Measurements from ENCODE around the gene ACHE. TPM values are rescaled to one million over a fixed set of nuclear protein-coding genes. Genes with fewer than 3 reads are reported as not detected.

ACHE gene
- total and polyA plus RNA-seq, 3 donors from 2014 or later = 5.1 to 10.5 (median 9.8) TPM

DNA sequence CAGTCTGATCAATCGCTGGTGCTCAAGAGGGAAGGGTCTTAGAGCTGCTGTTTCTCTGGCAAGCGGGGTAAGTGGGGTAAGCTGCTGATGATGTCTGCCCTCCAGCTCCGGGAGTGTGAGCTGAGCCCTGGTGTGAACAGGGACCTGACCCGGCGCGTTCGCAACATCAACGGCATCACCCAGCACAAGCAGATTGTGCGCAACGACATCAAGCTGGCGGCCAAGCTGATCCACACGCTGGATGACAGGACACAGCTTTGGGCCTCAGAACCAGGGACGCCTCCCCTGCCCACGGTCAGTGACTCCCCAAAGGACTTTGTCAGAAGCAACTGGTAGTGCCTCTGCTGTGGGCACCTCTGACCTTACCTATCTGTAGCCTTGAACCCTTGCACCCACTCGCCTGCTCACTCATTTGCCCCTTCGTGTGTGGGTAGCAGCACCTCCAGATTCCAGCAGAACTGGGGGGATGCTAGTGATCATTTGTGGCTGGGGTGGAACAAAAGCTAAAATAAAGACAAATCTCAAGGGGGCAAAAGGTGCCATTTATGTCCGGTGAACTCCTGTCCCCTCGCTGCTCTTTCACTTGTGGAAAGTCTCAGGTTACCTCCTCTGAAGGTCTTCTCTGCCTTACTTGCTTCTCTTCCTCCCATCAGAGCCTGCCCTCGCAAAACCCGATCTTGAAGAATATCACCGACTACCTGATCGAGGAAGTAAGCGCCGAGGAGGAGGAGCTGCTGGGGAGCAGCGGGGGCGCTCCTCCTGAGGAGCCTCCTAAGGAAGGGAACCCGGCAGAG lies 9.3 kb downstream of the ACHE start:
- TF ChIP-seq POLR2A (IDR thresholded peaks at IDR 0.05) (no peak), CTCF (IDR thresholded peaks at IDR 0.05) (no peak)
- no peak overlapping the region for H3K27ac ChIP-seq

DNA sequence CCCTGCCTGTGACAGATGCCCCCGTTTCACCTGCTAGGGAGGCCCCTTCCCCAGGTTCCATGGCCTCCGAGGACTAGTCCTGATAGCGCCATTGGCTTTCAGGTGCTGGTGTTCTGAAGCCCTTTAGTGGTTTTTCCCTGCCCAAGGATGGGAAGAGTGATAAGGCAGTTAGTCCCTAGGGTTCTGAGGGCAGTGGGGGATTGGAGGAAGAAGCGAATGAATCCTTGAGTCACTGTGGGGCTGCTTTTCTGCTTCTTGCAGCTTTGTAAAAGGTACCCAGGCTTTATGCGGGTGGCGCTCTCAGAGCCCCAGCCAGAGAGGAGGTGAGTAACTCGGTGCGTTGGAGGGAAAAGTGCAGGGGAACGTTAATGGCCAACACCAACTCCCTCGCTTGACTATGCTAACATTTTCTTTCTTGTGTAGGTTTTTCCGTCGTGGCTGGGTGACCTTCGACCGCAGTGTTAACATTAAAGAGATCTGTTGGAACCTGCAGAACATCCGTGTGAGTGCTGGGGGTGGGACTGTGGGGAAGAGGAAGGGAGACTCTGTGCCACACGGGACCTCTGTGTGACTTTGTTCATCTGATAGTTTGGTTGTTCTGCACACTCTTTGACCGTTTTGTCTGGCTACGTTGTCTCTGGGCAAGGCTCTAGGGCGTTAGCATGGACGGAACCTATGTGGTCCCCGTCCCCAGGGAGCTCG lies 10.1 kb downstream of the ACHE start:
- no peaks in the 10 kb centered on the region for H3K36me3 ChIP-seq (ENCODE audit: low read depth, missing control alignments)
- H3K4me3 ChIP-seq = no peak overlapping the region
- no peak for DNase-seq
- intact Hi-C loops (cut with DNase I; ENCODE audit: low total_unique reads) = no loop called here
- no peak overlapping the region for H3K27ac ChIP-seq
- peaks cover 13% of the 10 kb centered on the region for H3K4me1 ChIP-seq
- H3K27me3 ChIP-seq = no peaks in the 10 kb centered on the region
- H3K9me3 ChIP-seq = no peaks in the 10 kb centered on the region
- TF ChIP-seq POLR2A (IDR thresholded peaks at IDR 0.05) (no peak), CTCF (IDR thresholded peaks at IDR 0.05) (no peak)
- WGBS, 2 donors = 83 to 86% methylated on average over 20 to 22 of the region's 22 CpGs

More for the DNA sequence above, 9.3 kb downstream of the ACHE start:
- intact Hi-C loops (cut with DNase I; ENCODE audit: low total_unique reads) = no loop called here
- H3K27me3 ChIP-seq = no peaks in the 10 kb centered on the region
- DNase-seq = no peak
- WGBS, 2 donors = 83 to 84% methylated on average over 16 to 27 of the region's 27 CpGs
- H3K4me3 ChIP-seq = no peak overlapping the region
- peaks cover 15% of the 10 kb centered on the region for H3K4me1 ChIP-seq
- no peaks in the 10 kb centered on the region for H3K9me3 ChIP-seq
- H3K36me3 ChIP-seq (ENCODE audit: low read depth, missing control alignments) = no peaks in the 10 kb centered on the region

GRCh38 chr7:100884736-100885439 lies 10.8 kb downstream of the ACHE start:
- no peaks in the 10 kb centered on the region for H3K9me3 ChIP-seq
- H3K27me3 ChIP-seq = no peaks in the 10 kb centered on the region
- 87 to 89% methylated on average over 26 to 29 of the region's 29 CpGs for WGBS, 2 donors
- TF ChIP-seq POLR2A (IDR thresholded peaks at IDR 0.05) (no peak), CTCF (IDR thresholded peaks at IDR 0.05) (no peak)
- H3K27ac ChIP-seq = no peak overlapping the region
- no peak overlapping the region for H3K4me3 ChIP-seq
- peaks cover 8% of the 10 kb centered on the region for H3K4me1 ChIP-seq
- no peak for DNase-seq
- H3K36me3 ChIP-seq (ENCODE audit: low read depth, missing control alignments) = no peaks in the 10 kb centered on the region
- intact Hi-C loops (cut with DNase I; ENCODE audit: low total_unique reads) = no loop called here

DNA sequence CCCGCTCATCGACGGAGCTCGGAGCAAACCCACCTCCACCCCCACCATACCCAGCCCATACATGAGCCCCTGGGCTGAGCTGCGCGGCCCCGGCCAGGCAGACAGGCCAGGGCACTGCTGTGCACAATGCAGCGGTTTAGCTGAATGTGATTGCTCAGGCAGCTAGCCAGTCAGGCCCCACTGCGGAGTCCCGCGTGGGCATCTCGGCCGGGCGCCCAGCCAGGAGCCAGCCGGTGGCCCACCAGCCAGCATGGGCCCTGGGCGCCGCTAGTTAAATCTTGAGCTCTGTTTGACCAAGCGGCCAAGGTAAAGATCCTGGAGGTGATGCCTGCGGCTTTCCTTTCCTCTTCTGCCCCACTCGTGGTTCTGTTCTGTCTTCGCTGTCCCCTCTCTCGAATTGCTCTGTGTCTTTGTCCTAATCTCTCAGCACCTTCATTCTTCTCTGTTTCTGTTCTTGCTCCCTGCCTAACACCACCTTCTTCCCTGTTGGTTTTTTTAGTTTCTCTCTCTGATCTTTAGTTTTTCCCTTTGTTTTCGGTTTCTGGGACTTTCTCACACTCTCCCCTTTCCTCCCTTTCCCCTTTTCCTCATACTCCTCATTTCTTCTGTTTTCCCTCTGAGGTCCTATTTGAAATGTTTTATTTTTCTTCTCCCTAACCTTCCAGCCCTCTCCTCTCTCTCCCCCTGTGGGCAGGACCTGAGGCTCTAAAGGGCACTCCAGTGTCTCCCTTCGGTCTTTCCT lies 12.7 kb downstream of the ACHE start:
- Histone ChIP-seq H3K9me3 (no peaks in the 10 kb centered on the region), H3K36me3 (ENCODE audit: low read depth, missing control alignments) (no peaks in the 10 kb centered on the region), H3K27me3 (no peaks in the 10 kb centered on the region), H3K27ac (no peak overlapping the region), H3K4me3 (no peak overlapping the region), H3K4me1 (no peaks in the 10 kb centered on the region)
- WGBS, 2 donors = 86 to 90% methylated on average over 19 to 24 of the region's 24 CpGs
- TF ChIP-seq POLR2A (IDR thresholded peaks at IDR 0.05) (no peak), CTCF (IDR thresholded peaks at IDR 0.05) (no peak)
- intact Hi-C loops (cut with DNase I; ENCODE audit: low total_unique reads) = no loop called here
- no peak for DNase-seq

All from testis (tissue), 3 donors.